ENCODE results near the gene PAFAH1B2.
"Not testable (repeated sequence)": the region's sequence is repeated elsewhere in the genome, so short reads cannot be mapped to it uniquely, and the experiment has no call there.

Gene PAFAH1B2

GRCh38 chr11:117143871-117144476, at the start of gene PAFAH1B2:
TSS of gene PAFAH1B2 (plus strand) at chr11:117144287. CDS start at chr11:117152448, 8,161 bp downstream.
- peak; percentile 33 for DNase-seq

- DNase-seq = no peak
These were observed 49.3 kb upstream of the PAFAH1B2 start for GRCh38 chr11:117094776-117095175.

- DNase-seq = no peak
These were observed 48.6 kb upstream of the PAFAH1B2 start for GRCh38 chr11:117095284-117096161.

- DNase-seq = no peak
These were observed 47.7 kb upstream of the PAFAH1B2 start for GRCh38 chr11:117096201-117096991.

- DNase-seq = no peak
These were observed 47.1 kb upstream of the PAFAH1B2 start for GRCh38 chr11:117097014-117097388.

GRCh38 chr11:117097389-117098268, 46.5 kb upstream of the PAFAH1B2 start:
- peak; percentile 17 for DNase-seq

GRCh38 chr11:117098269-117099232, 45.5 kb upstream of the PAFAH1B2 start, which contains the start of gene SIK3:
TSS of gene SIK3 (minus strand) at chr11:117098428. CDS start at chr11:117098415, 13 bp downstream.
- DNase-seq = peak; percentile 60

- DNase-seq = no peak
These were observed 44.4 kb upstream of the PAFAH1B2 start for GRCh38 chr11:117099696-117100095.

- DNase-seq = no peak
These were observed 43.5 kb upstream of the PAFAH1B2 start for GRCh38 chr11:117100556-117100955.

GRCh38 chr11:117107701-117108590, 36.1 kb upstream of the PAFAH1B2 start:
- no peak for DNase-seq

- DNase-seq = no peak
These were observed 33.7 kb upstream of the PAFAH1B2 start for GRCh38 chr11:117110294-117110950.

GRCh38 chr11:117112497-117112896, 31.6 kb upstream of the PAFAH1B2 start:
- DNase-seq = not testable (repeated sequence)

- not testable (repeated sequence) for DNase-seq
These were observed 31.1 kb upstream of the PAFAH1B2 start for GRCh38 chr11:117112939-117113338.

GRCh38 chr11:117117681-117118080, 26.4 kb upstream of the PAFAH1B2 start:
- no peak for DNase-seq

- no peak for DNase-seq
These were observed 22.9 kb upstream of the PAFAH1B2 start for GRCh38 chr11:117121176-117121575.

GRCh38 chr11:117122556-117122955, 21.5 kb upstream of the PAFAH1B2 start:
- DNase-seq = no peak

GRCh38 chr11:117126223-117126965, 17.7 kb upstream of the PAFAH1B2 start:
- DNase-seq = no peak

- no peak for DNase-seq
These were observed 16.8 kb upstream of the PAFAH1B2 start for GRCh38 chr11:117127171-117127901.

Data from cortex of kidney (tissue), 1 donor.